ENCODE results near the gene TMEM121B.

The TMEM121B gene

GRCh38 chr22:17140022-17140421 lies 18.9 kb upstream of the TMEM121B start:
- TF ChIP-seq CTCF (IDR thresholded peaks at IDR 0.05; ENCODE audit: control extremely low read depth, extremely low read depth, low read depth, missing control alignments): no peak
- DNase-seq (ENCODE audit: extremely low spot score): no peak
- POLR2A ChIA-PET: no interaction called here
- CTCF ChIA-PET: interaction anchor here (4.1 kb wide), 1 partner anchor 32 kb away, joined by 18 read pairs; no protein-coding TSS in a partner anchor

DNA sequence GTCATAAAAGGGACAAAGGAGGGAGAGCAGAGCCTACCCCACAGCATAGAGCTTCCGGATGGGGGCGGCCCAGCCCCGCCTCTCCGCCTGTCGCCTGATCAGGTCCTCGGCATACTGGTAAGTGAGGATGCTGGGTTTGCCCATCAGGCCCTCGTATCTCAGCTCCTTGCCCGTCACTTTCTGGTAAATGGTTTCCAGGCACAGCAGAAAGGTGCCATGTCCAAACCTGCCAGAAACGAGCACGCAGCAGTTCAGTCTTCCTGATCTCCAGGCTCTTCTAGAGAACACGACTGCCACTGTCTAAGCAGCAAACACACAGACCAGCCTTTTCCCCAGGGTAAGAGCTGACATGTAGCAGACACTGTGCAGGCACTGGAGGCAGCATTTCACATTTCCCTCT lies 17.4 kb upstream of the TMEM121B start:
- CTCF ChIA-PET: interaction anchor here (1.5 to 4.1 kb wide), 3 partner anchors 10 to 33 kb away, joined by 5 to 18 read pairs (median 8); no protein-coding TSS in a partner anchor
- TF ChIP-seq CTCF (IDR thresholded peaks at IDR 0.05; ENCODE audit: control extremely low read depth, extremely low read depth, low read depth, missing control alignments): no peak
- DNase-seq (ENCODE audit: extremely low spot score): no peak
- POLR2A ChIA-PET: no interaction called here

DNA sequence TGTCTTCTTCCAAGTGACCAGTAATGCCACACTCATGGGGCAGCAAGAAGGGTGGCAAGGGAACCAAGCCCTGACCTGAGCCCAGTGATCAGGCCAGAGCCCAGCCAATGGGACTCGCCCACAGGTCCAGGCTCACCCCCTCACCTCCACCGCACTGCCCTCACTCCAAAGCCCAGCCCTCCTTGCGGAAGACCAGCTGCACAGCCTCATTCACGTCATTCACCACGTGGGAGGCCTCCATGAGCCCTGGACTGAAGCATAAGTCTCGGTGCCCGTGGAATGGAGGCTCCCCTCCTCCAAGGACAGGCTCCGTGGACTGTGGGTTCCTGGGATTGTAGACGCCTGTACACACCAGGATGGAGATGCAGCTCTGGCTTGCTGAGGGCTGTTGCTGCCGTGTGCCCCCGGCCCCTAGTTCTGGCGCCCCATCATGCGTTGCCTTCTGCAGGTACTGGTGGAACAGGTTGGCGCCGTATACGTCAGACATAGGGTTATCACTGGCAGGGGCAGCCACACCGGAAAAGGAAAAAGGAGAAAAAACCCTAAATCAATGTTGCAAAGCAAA lies 16.8 kb upstream of the TMEM121B start:
- CTCF ChIA-PET: interaction anchor here (1.0 to 1.7 kb wide), 4 partner anchors 9 to 36 kb away, joined by 3 to 8 read pairs (median 5); no protein-coding TSS in a partner anchor
- DNase-seq (ENCODE audit: extremely low spot score): no peak
- TF ChIP-seq CTCF (IDR thresholded peaks at IDR 0.05; ENCODE audit: control extremely low read depth, extremely low read depth, low read depth, missing control alignments): no peak
- POLR2A ChIA-PET: no interaction called here

DNA sequence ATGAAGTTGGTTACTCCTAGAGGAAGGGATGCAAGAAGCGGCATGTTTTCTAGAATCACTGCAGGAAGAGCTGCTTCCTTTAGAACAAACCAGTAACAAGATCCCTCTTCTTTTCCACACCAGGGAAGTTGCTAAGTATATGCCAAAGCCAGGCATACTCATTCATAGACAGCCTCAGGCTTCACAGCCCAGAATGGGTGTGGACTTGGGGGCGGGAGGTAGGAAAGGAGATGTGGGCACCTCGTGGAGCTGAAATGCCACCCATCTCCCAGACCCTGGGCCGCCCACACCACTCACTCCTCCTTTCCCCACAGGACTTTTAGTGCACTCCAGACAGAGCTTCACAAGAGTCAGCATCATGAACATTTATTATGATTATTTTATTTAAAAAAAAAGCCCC lies 16.0 kb upstream of the TMEM121B start:
- no peak for TF ChIP-seq CTCF (IDR thresholded peaks at IDR 0.05; ENCODE audit: control extremely low read depth, extremely low read depth, low read depth, missing control alignments)
- ChIA-PET POLR2A (no interaction called here), CTCF (interaction anchor here (1.0 to 1.7 kb wide), 3 partner anchors 13 to 36 kb away, joined by 3 to 8 read pairs (median 5); no protein-coding TSS in a partner anchor)
- no peak for DNase-seq (ENCODE audit: extremely low spot score)

DNA sequence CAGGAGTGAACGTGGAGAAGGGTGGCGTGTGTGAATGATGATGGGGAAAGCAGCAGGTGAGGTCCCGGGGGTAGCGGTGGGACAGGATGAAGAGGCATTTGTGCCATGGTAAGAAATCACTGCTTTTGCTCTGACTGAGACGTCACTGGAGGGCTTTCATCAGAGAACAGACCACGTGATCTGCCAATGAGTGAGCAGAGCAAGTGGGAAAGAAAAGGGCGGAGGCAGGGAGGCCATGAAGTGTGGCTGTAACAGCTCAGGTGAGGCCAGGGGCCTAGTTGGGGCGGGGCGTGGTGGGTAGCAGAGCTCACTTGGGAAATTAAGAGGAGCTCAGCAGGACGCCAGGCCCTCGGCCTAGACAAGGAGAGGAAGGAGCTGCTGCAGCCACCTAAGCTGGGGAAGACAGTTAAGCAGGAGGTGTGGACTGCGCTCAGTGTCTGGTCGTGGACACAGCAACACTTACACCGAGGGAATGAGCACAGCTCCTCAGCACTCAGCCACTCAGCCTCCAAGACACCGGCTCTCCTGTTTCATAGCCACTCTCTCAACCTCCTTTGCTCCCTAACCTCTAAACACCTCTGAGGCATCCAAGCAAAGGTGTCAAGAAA lies 14.1 kb upstream of the TMEM121B start:
- no peak for TF ChIP-seq CTCF (IDR thresholded peaks at IDR 0.05; ENCODE audit: control extremely low read depth, extremely low read depth, low read depth, missing control alignments)
- no peak for DNase-seq (ENCODE audit: extremely low spot score)
- CTCF ChIA-PET: interaction anchor here (0.8 to 1.3 kb wide), 2 partner anchors 9 to 58 kb away, joined by 3 to 4 read pairs; no protein-coding TSS in a partner anchor
- POLR2A ChIA-PET: no interaction called here

DNA sequence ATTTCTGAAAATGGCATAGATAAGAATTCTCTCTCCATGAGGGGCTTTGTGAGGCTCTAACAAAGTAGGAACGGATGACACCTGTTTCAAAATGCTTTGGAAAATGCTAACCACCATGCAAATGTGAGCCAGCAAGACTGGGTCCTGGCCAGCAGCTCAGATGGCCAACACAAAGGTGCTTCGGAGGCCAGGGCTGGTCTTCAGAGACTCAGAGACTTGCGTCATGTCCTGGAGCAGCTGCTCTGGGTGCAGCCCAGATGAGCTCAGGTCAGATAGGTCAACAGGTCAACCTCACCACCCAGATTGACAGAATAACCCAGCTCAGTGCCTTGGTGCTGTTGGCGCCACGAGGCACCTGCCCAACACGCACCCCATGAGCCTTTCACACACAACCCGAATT lies 12.0 kb upstream of the TMEM121B start:
- TF ChIP-seq CTCF (IDR thresholded peaks at IDR 0.05; ENCODE audit: control extremely low read depth, extremely low read depth, low read depth, missing control alignments): no peak
- POLR2A ChIA-PET: no interaction called here
- no peak for DNase-seq (ENCODE audit: extremely low spot score)
- CTCF ChIA-PET: interaction anchor here (2.2 to 2.4 kb wide), 2 partner anchors 10 to 39 kb away, joined by 8 to 11 read pairs; no protein-coding TSS in a partner anchor
